OCI-LY7 (cell line): Measurements from ENCODE around the gene OXSM. TPM values are rescaled to one million over a fixed set of nuclear protein-coding genes. Genes with fewer than 3 reads are reported as not detected.

ENCODE experiments used
- BruUV-seq: library from RNA; stranded (reverse); fragments of 400-500 nt; replicated peaks from 2 replicates; lab custom pipeline; 2021; lab: Mats Ljungman, UMichigan
- CTCF ChIA-PET: fragments of 300-600 bp; sonication (Branson Sonifier 250); formaldehyde crosslinking; loops from one replicate; lab custom pipeline; 2022; ENCODE audit warnings: antibody characterized with exemption; ENCODE audit not compliant: unreplicated experiment; lab: Charles Lee
- POLR2A ChIA-PET: fragments of 300-600 bp; sonication (Branson Sonifier 250); formaldehyde crosslinking; loops from one replicate; lab custom pipeline; 2022; ENCODE audit warnings: antibody characterized with exemption; lab: Charles Lee
- DNase-seq: peaks from one replicate; pipeline ENCODE4 v3.0.0-alpha.2; 2015; ENCODE audit warnings: low spot score
- H2AFZ ChIP-seq: fragments of 200-600 bp; sonication (generic), shearing (Covaris generic); 2 replicates; pipeline ENCODE4 v1.6.1; 2014; ENCODE audit warnings: mild to moderate bottlenecking, antibody characterized with exemption, low read length, moderate library complexity
- H3K27ac ChIP-seq: fragments of 200-600 bp; sonication (generic); 2 replicates; pipeline ENCODE4 v1.5.1; 2014; ENCODE audit warnings: mixed run types, low read depth, mild to moderate bottlenecking, moderate library complexity, low read length, inconsistent platforms; ENCODE audit not compliant: poor library complexity, severe bottlenecking
- H3K36me3 ChIP-seq: fragments of 200-600 bp; sonication (generic); 2 replicates; pipeline ENCODE4 v1.6.1; 2014; ENCODE audit warnings: mild to moderate bottlenecking, antibody characterized with exemption, low read length, moderate library complexity, mixed read lengths; ENCODE audit not compliant: insufficient read depth
- H3K4me1 ChIP-seq: fragments of 200-600 bp; sonication (generic); 2 replicates; pipeline ENCODE4 v1.5.1; 2014; ENCODE audit warnings: mild to moderate bottlenecking, low read length; ENCODE audit not compliant: insufficient read depth, poor library complexity, severe bottlenecking
- H3K4me2 ChIP-seq: fragments of 200-600 bp; sonication (generic); 2 replicates; pipeline ENCODE4 v1.6.1; 2014; ENCODE audit warnings: mild to moderate bottlenecking, low read length
- H3K4me3 ChIP-seq: fragments of 200-600 bp; sonication (generic); 2 replicates; pipeline ENCODE4 v1.5.1; 2014; ENCODE audit warnings: mild to moderate bottlenecking, low read depth, low read length; ENCODE audit not compliant: poor library complexity, severe bottlenecking
- H3K79me2 ChIP-seq: fragments of 200-600 bp; sonication (generic); 2 replicates; pipeline ENCODE4 v1.6.1; 2016; ENCODE audit warnings: low read depth, mild to moderate bottlenecking, low read length, moderate library complexity, mixed read lengths; ENCODE audit not compliant: insufficient read depth
- H3K9me2 ChIP-seq: fragments of 200-600 bp; sonication (generic); 2 replicates; pipeline ENCODE4 v1.6.1; 2016; ENCODE audit warnings: mild to moderate bottlenecking, low read length, mixed read lengths; ENCODE audit not compliant: insufficient read depth
- H3K9me3 ChIP-seq: fragments of 200-600 bp; sonication (generic); 2 replicates; pipeline ENCODE4 v1.6.1; 2014; ENCODE audit warnings: mild to moderate bottlenecking, mixed run types, low read length, mixed read lengths
- H4K20me1 ChIP-seq: fragments of 200-600 bp; sonication (generic); 2 replicates; pipeline ENCODE4 v1.6.1; 2014; ENCODE audit warnings: mild to moderate bottlenecking, antibody characterized with exemption, low read length, moderate library complexity, mixed read lengths; ENCODE audit not compliant: insufficient read depth
- CTCF ChIP-seq: fragments of 200-600 bp; sonication (generic); conservative IDR thresholded peaks from 2 replicates; pipeline ENCODE4 v1.5.1; 2014; ENCODE audit warnings: mild to moderate bottlenecking, antibody characterized with exemption, low read length, moderate library complexity, mixed read lengths
- EZH2phosphoT487 ChIP-seq: fragments of 200-600 bp; sonication (generic); IDR thresholded peaks from 2 replicates; pipeline ENCODE4 v1.6.1; 2018; ENCODE audit warnings: low read depth, borderline replicate concordance, mild to moderate bottlenecking, mixed run types, antibody characterized with exemption, low read length, moderate library complexity, mixed read lengths
- intact Hi-C: fragments of 100-400 bp; cut with micrococcal nuclease; formaldehyde crosslinking; loops from one replicate; pipeline ENCODE4 v1.10.0; 2022; ENCODE audit not compliant: unreplicated experiment
- total RNA-seq, 2 experiments: library from RNA; depleted of rRNA in 1 of 2; stranded (reverse); fragments of >200 nt in 1 of 2; shearing (Covaris generic) in 1 of 2; gene quantifications; 2 replicates each; pipeline ENCODE4 v1.2.3, GENCODE V29; 2014 to 2022

Gene OXSM
- total RNA-seq, 2 experiments from 2014 or later: 17.0 to 17.3 TPM

- H2AFZ ChIP-seq: peak overlapping the region; percentile 34; the same call in 1 of the 2 replicates
- H3K27ac ChIP-seq: peak overlapping the region; percentile 90
- BruUV-seq: TSS peak; percentile 57
- intact Hi-C loops: loop anchor here (1.0 to 2.0 kb wide), 4 partner anchors 49 to 134 kb away; no protein-coding TSS in a partner anchor
- H3K4me3 ChIP-seq: peak overlapping the region; percentile 90
- CTCF ChIA-PET: no interaction called here
- no peaks in the 10 kb centered on the region; the same call in 1 of the 2 replicates for H3K9me3 ChIP-seq
- H3K79me2 ChIP-seq: peaks cover 69% of the 10 kb centered on the region
- H4K20me1 ChIP-seq: 0 out of 2 replicates have a peak, but pooled peaks cover 3% of the 10 kb centered on the region
- POLR2A ChIA-PET: interaction anchor here (0.7 to 2.3 kb wide), 6 partner anchors 9 to 245 kb away, joined by 3 to 11 read pairs (median 5); no protein-coding TSS in a partner anchor
- TF ChIP-seq EZH2phosphoT487 (no peak), CTCF (no peak)
- peaks cover 46% of the 10 kb centered on the region for H3K36me3 ChIP-seq
- H3K4me2 ChIP-seq: peak overlapping the region; percentile 88
- peaks cover 47% of the 10 kb centered on the region for H3K4me1 ChIP-seq
- no peaks in the 10 kb centered on the region for H3K9me2 ChIP-seq
- DNase-seq: peak; percentile 67
Observed at GRCh38 chr3:25781758-25782594, 7.9 kb upstream of the OXSM start.

GRCh38 chr3:25782636-25782937 is 7.3 kb upstream of the OXSM start:
- intact Hi-C loops: loop anchor here (1.0 to 2.0 kb wide), 2 partner anchors 48 to 120 kb away; no protein-coding TSS in a partner anchor
- Histone ChIP-seq H3K9me2 (no peaks in the 10 kb centered on the region), H3K27ac (peak overlapping the region; percentile 90), H3K36me3 (peaks cover 40% of the 10 kb centered on the region), H3K4me3 (peak overlapping the region; percentile 90), H3K9me3 (no peaks in the 10 kb centered on the region; the same call in 1 of the 2 replicates), H3K4me2 (peak overlapping the region; percentile 88), H3K4me1 (peaks cover 53% of the 10 kb centered on the region), H4K20me1 (0 out of 2 replicates have a peak, but pooled peaks cover 3% of the 10 kb centered on the region), H3K79me2 (peaks cover 69% of the 10 kb centered on the region), H2AFZ (peak overlapping the region; percentile 34; the same call in 1 of the 2 replicates)
- DNase-seq: no peak
- TF ChIP-seq CTCF: no peak
- TF ChIP-seq EZH2phosphoT487: no peak
- CTCF ChIA-PET: no interaction called here
- POLR2A ChIA-PET: interaction anchor here (0.9 to 2.0 kb wide), 8 partner anchors 14 to 123 kb away, joined by 3 to 16 read pairs (median 5); no protein-coding TSS in a partner anchor
- BruUV-seq: no TSS peak
